ENCODE measurements around the gene GDAP2. TPM values are rescaled to one million over a fixed set of nuclear protein-coding genes. Genes with fewer than 3 reads are reported as not detected.
A peak's percentile ranks its signal among the peaks of the same experiment; 100 is the strongest.

GDAP2 gene
- total RNA-seq, 4 donors from 2014 or later, result 19.9 to 28.1 (median 24.8) TPM

- ATAC-seq (ENCODE audit: low FRiP score) (peak; percentile 65), DNase-seq (ENCODE audit: low spot score) (no peak)
- no peak for TF ChIP-seq CTCF (IDR thresholded peaks at IDR 0.05)
These were observed 114.3 kb downstream of the GDAP2 start for GRCh38 chr1:117814856-117815797.

Other genes starting within 250 kb of the GDAP2 start
- 10 to 100 TPM; 10.7 to 28.8 (median 17.0) TPM for gene WDR3, start 118 bp upstream of the GDAP2 start, total RNA-seq